Caco-2 (cell line): ENCODE results near the gene PPP2R5D. TPM values are rescaled to one million over a fixed set of nuclear protein-coding genes. Genes with fewer than 3 reads are reported as not detected.

Experiments
- BruUV-seq: library from RNA; stranded (reverse); fragments of 400-500 nt; replicated peaks from 2 replicates; lab custom pipeline; 2021; lab: Mats Ljungman, UMichigan
- CTCF ChIA-PET: fragments of 300-600 bp; sonication (Branson Sonifier 250); formaldehyde crosslinking; loops from one replicate; lab custom pipeline; 2022; ENCODE audit warnings: antibody characterized with exemption; lab: Charles Lee
- POLR2A ChIA-PET: fragments of 300-600 bp; sonication (Branson Sonifier 250); formaldehyde crosslinking; loops from one replicate; lab custom pipeline; 2022; ENCODE audit warnings: antibody characterized with exemption; lab: Charles Lee
- DNase-seq, 2 experiments: peaks; one replicate each; pipeline versions ENCODE4 v3.0.0 to v3.0.0-alpha.2; 2020 to 2022
- H3K27me3 ChIP-seq: replicated peaks from 2 replicates; pipeline ENCODE4 v1.6.0; 2011; ENCODE audit warnings: low read length; ENCODE audit not compliant: control insufficient read depth, insufficient read depth
- H3K36me3 ChIP-seq: 2 replicates; pipeline ENCODE4 v1.5.1; 2011; ENCODE audit warnings: low read length; ENCODE audit not compliant: control insufficient read depth, insufficient read depth
- H3K4me1 ChIP-seq: fragments of 250-450 bp; sonication (Bioruptor Pico); 2 replicates; pipeline ENCODE4 v1.5.1; 2020; ENCODE audit warnings: mild to moderate bottlenecking
- H3K4me3 ChIP-seq: 2 replicates; pipeline ENCODE4 v1.5.1; 2011; ENCODE audit warnings: low read depth, mild to moderate bottlenecking, control low read depth, low read length
- H3K9me3 ChIP-seq: fragments of 250-450 bp; sonication (Bioruptor Pico); 2 replicates; pipeline ENCODE4 v1.5.1; 2020; ENCODE audit warnings: mild to moderate bottlenecking, moderate library complexity
- H3K27ac Mint-ChIP-seq: one replicate; pipeline ENCODE4 v1.8.0; 2022; ENCODE audit warnings: mixed read lengths; ENCODE audit not compliant: unreplicated experiment
- H3K27me3 Mint-ChIP-seq: one replicate; pipeline ENCODE4 v1.8.0; 2022; ENCODE audit warnings: mixed read lengths; ENCODE audit not compliant: insufficient read depth, unreplicated experiment
- H3K36me3 Mint-ChIP-seq: one replicate; pipeline ENCODE4 v1.8.0; 2022; ENCODE audit warnings: mild to moderate bottlenecking, mixed read lengths; ENCODE audit not compliant: insufficient read depth, unreplicated experiment
- H3K4me1 Mint-ChIP-seq: one replicate; pipeline ENCODE4 v1.8.0; 2022; ENCODE audit warnings: low read depth, mixed read lengths; ENCODE audit not compliant: unreplicated experiment
- H3K4me3 Mint-ChIP-seq: one replicate; pipeline ENCODE4 v1.8.0; 2022; ENCODE audit warnings: mild to moderate bottlenecking, moderate library complexity, mixed read lengths; ENCODE audit not compliant: unreplicated experiment
- H3K9me3 Mint-ChIP-seq: one replicate; pipeline ENCODE4 v1.8.0; 2022; ENCODE audit warnings: mixed read lengths; ENCODE audit not compliant: unreplicated experiment
- intact Hi-C: fragments of 100-400 bp; cut with micrococcal nuclease; formaldehyde crosslinking; loops from one replicate; pipeline ENCODE4 v1.10.0; 2022; ENCODE audit not compliant: unreplicated experiment
- total RNA-seq: library from RNA; stranded (reverse); gene quantifications from 2 replicates; pipeline ENCODE4 v1.2.3, GENCODE V29; 2022
- TF ChIP-seq, protein P1 (sequence below), 2 experiments: fragments of 200-600 bp in 1 of 2; IDR thresholded peaks; 1 replicate in 1 of 2; 2 replicates in 1 of 2; pipeline versions ENCODE4 v1.5.1 to v1.8.0; 2011 to 2022; ENCODE audit warnings: antibody characterized with exemption in 1 of 2, control low read depth in 1 of 2, inconsistent platforms in 1 of 2, low read depth in 1 of 2, low read length in 1 of 2, mild to moderate bottlenecking in 1 of 2, moderate library complexity in 1 of 2; ENCODE audit not compliant: insufficient read depth in 1 of 2, severe bottlenecking in 1 of 2, unreplicated experiment in 1 of 2

PPP2R5D gene
- total RNA-seq, 1 experiment from 2014 or later = 45.0 TPM

DNA sequence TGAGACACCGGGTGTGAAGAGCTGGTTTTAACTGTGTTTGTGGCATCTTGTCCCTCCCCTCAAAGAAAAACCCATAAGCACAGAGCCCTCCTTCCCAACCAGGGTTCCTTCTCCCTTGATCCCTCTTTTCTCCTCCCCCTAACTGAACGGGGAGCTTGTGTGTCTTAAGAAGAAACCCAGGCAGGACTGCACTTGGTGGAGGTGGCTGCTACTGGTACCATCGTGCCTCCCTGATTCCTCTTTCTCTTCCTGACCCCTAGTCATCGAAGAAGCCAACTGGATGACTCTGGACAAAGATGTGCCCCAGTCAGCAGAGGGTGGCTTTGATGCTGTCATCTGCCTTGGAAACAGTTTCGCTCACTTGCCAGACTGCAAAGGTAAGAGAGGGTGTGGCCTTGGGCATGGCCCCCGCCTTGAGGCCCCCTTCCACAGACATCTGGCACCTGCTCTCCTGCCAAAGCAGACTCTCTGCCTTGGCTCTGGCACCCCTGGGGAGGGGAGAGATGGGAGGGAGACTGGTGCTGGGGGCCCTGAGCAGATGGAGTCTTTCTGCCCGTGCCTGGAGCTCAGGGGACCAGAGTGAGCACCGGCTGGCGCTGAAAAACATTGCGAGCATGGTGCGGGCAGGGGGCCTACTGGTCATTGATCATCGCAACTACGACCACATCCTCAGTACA is 21.7 kb upstream of the PPP2R5D start:
- Mint-ChIP-seq H3K27ac (no peak overlapping the region), H3K36me3 (peaks cover 10% of the 10 kb centered on the region), H3K4me3 (no peak overlapping the region), H3K4me1 (peaks cover 8% of the 10 kb centered on the region), H3K27me3 (no peaks in the 10 kb centered on the region), H3K9me3 (no peaks in the 10 kb centered on the region)
- Histone ChIP-seq H3K4me1 (no peaks in the 10 kb centered on the region), H3K4me3 (no peak overlapping the region), H3K36me3 (no peaks in the 10 kb centered on the region), H3K9me3 (no peaks in the 10 kb centered on the region), H3K27me3 (no peaks in the 10 kb centered on the region)
- CTCF ChIA-PET = interaction anchor here (0.7 kb wide), 1 partner anchor 45 kb away, joined by 3 read pairs; no protein-coding TSS in a partner anchor
- POLR2A ChIA-PET = interaction anchor here (0.5 kb wide), 1 partner anchor 16 kb away, joined by 6 read pairs; no protein-coding TSS in a partner anchor
- BruUV-seq = no TSS peak
- TF ChIP-seq, protein P1, sequence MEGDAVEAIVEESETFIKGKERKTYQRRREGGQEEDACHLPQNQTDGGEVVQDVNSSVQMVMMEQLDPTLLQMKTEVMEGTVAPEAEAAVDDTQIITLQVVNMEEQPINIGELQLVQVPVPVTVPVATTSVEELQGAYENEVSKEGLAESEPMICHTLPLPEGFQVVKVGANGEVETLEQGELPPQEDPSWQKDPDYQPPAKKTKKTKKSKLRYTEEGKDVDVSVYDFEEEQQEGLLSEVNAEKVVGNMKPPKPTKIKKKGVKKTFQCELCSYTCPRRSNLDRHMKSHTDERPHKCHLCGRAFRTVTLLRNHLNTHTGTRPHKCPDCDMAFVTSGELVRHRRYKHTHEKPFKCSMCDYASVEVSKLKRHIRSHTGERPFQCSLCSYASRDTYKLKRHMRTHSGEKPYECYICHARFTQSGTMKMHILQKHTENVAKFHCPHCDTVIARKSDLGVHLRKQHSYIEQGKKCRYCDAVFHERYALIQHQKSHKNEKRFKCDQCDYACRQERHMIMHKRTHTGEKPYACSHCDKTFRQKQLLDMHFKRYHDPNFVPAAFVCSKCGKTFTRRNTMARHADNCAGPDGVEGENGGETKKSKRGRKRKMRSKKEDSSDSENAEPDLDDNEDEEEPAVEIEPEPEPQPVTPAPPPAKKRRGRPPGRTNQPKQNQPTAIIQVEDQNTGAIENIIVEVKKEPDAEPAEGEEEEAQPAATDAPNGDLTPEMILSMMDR (IDR thresholded peaks at IDR 0.05; ENCODE audit: insufficient read depth in 1 of 2, low read depth in 1 of 2, low read length in 1 of 2, severe bottlenecking in 1 of 2, unreplicated experiment in 1 of 2) = no peak
- intact Hi-C loops = no loop called here
- DNase-seq = no peak

GRCh38 chr6:42963179-42963854 is 21.1 kb upstream of the PPP2R5D start:
- H3K36me3 ChIP-seq = no peaks in the 10 kb centered on the region
- H3K36me3 Mint-ChIP-seq = peaks cover 10% of the 10 kb centered on the region
- no peak overlapping the region for H3K4me3 Mint-ChIP-seq
- H3K27me3 Mint-ChIP-seq = no peaks in the 10 kb centered on the region
- no peak for DNase-seq
- peaks cover 8% of the 10 kb centered on the region for H3K4me1 Mint-ChIP-seq
- TF ChIP-seq, protein P1 (IDR thresholded peaks at IDR 0.05; ENCODE audit: insufficient read depth in 1 of 2, low read depth in 1 of 2, low read length in 1 of 2, severe bottlenecking in 1 of 2, unreplicated experiment in 1 of 2) = no peak
- no peaks in the 10 kb centered on the region for H3K4me1 ChIP-seq
- intact Hi-C loops = no loop called here
- H3K27ac Mint-ChIP-seq = no peak overlapping the region
- no peaks in the 10 kb centered on the region for H3K9me3 Mint-ChIP-seq
- no peak overlapping the region for H3K4me3 ChIP-seq
- ChIA-PET CTCF (interaction anchor here (0.7 kb wide), 1 partner anchor 45 kb away, joined by 3 read pairs; no protein-coding TSS in a partner anchor), POLR2A (interaction anchor here (1.8 kb wide), 1 partner anchor 21 kb away, joined by 8 read pairs; the partner anchor contains the start of gene PPP2R5D)
- H3K9me3 ChIP-seq = no peaks in the 10 kb centered on the region
- no peaks in the 10 kb centered on the region for H3K27me3 ChIP-seq
- no TSS peak for BruUV-seq

- H3K27me3 Mint-ChIP-seq = no peaks in the 10 kb centered on the region
- intact Hi-C loops = no loop called here
- Histone ChIP-seq H3K4me1 (no peaks in the 10 kb centered on the region), H3K27me3 (no peaks in the 10 kb centered on the region), H3K4me3 (no peak overlapping the region), H3K36me3 (no peaks in the 10 kb centered on the region), H3K9me3 (no peaks in the 10 kb centered on the region)
- CTCF ChIA-PET = interaction anchor here (0.5 to 0.7 kb wide), 2 partner anchors 26 to 115 kb away, joined by 3 read pairs; no protein-coding TSS in a partner anchor
- peak; percentile 49 to 61 for DNase-seq
- H3K4me3 Mint-ChIP-seq = no peak overlapping the region
- H3K9me3 Mint-ChIP-seq = no peaks in the 10 kb centered on the region
- H3K36me3 Mint-ChIP-seq = peaks cover 10% of the 10 kb centered on the region
- POLR2A ChIA-PET = interaction anchor here (0.7 to 1.8 kb wide), 4 partner anchors 15 to 465 kb away, joined by 3 to 8 read pairs (median 4); partner anchors contain the start of genes PEX6 and PPP2R5D
- TF ChIP-seq, protein P1 (IDR thresholded peaks at IDR 0.05; ENCODE audit: insufficient read depth in 1 of 2, low read depth in 1 of 2, low read length in 1 of 2, severe bottlenecking in 1 of 2, unreplicated experiment in 1 of 2) = peak in 1 of 2 experiments; percentile 39
- BruUV-seq = no TSS peak
- peaks cover 7% of the 10 kb centered on the region for H3K4me1 Mint-ChIP-seq
- H3K27ac Mint-ChIP-seq = no peak overlapping the region
These were observed 20.3 kb upstream of the PPP2R5D start for GRCh38 chr6:42963855-42964605.
